HG03066 (cell line): ENCODE results near the gene CYTH1.

ENCODE experiments used
- ATAC-seq: cut with Tn5 transposase; IDR thresholded peaks from one replicate; pipeline ENCODE4 v1.9.1; 2021; ENCODE audit warnings: low read depth; ENCODE audit not compliant: unreplicated experiment

CYTH1 gene

GRCh38 chr17:78661093-78661770, 120.8 kb downstream of the CYTH1 start:
- ATAC-seq: no peak

- ATAC-seq: no peak
These were observed 122.5 kb downstream of the CYTH1 start for GRCh38 chr17:78659546-78659945.

GRCh38 chr17:78658281-78658785, 123.7 kb downstream of the CYTH1 start:
- ATAC-seq: no peak

GRCh38 chr17:78655251-78655940, 126.7 kb downstream of the CYTH1 start:
- no peak for ATAC-seq

GRCh38 chr17:78654325-78654724, 127.7 kb downstream of the CYTH1 start:
- ATAC-seq: no peak

- ATAC-seq: no peak
These were observed 128.7 kb downstream of the CYTH1 start for GRCh38 chr17:78653382-78653781.

GRCh38 chr17:78652913-78653312, 129.2 kb downstream of the CYTH1 start:
- no peak for ATAC-seq

GRCh38 chr17:78652024-78652423, 130.0 kb downstream of the CYTH1 start:
- ATAC-seq: no peak

GRCh38 chr17:78651554-78651953, 130.5 kb downstream of the CYTH1 start:
- no peak for ATAC-seq

- ATAC-seq: no peak
These were observed 131.9 kb downstream of the CYTH1 start for GRCh38 chr17:78650093-78650715.

- ATAC-seq: no peak
These were observed 133.8 kb downstream of the CYTH1 start for GRCh38 chr17:78648293-78648692.

- no peak for ATAC-seq
These were observed 135.0 kb downstream of the CYTH1 start for GRCh38 chr17:78647032-78647431.

GRCh38 chr17:78645421-78646295, 136.4 kb downstream of the CYTH1 start:
- ATAC-seq: no peak

GRCh38 chr17:78644931-78645351, 137.1 kb downstream of the CYTH1 start:
- ATAC-seq: no peak

GRCh38 chr17:78644224-78644623, 137.8 kb downstream of the CYTH1 start:
- ATAC-seq: no peak

- ATAC-seq: no peak
These were observed 138.7 kb downstream of the CYTH1 start for GRCh38 chr17:78643326-78643725.

- ATAC-seq: no peak
These were observed 139.4 kb downstream of the CYTH1 start for GRCh38 chr17:78642707-78643106.

GRCh38 chr17:78641666-78642065, 140.4 kb downstream of the CYTH1 start:
- ATAC-seq: no peak

GRCh38 chr17:78641243-78641642, 140.8 kb downstream of the CYTH1 start:
- no peak for ATAC-seq

- no peak for ATAC-seq
These were observed 141.4 kb downstream of the CYTH1 start for GRCh38 chr17:78640700-78641099.
